ENCODE results near the gene SNTG2. TPM values are rescaled to one million over a fixed set of nuclear protein-coding genes. Genes with fewer than 3 reads are reported as not detected.

The SNTG2 gene
- total and polyA plus RNA-seq, 2 donors (not counting 3 experiments of a cell fraction or from before 2014, with no cell fraction given), result not detected

GRCh38 chr2:959457-959856, 8.8 kb downstream of the SNTG2 start:
- H3K36me3 ChIP-seq (ENCODE audit: control insufficient read depth in 2 of 2, extremely low read depth in 1 of 2, insufficient read depth in 2 of 2, low read length in 2 of 2), result no peaks in the 10 kb centered on the region
- TF ChIP-seq POLR2AphosphoS5 (IDR thresholded peaks at IDR 0.05; ENCODE audit: insufficient read depth, low read depth, low read length) (no peak), GATA2 (IDR thresholded peaks at IDR 0.05; ENCODE audit: insufficient read depth, insufficient read length, low read depth, low read length) (no peak), FOS (IDR thresholded peaks at IDR 0.05; ENCODE audit: borderline replicate concordance, insufficient read depth, low read length) (no peak), EZH2 (IDR thresholded peaks at IDR 0.05; ENCODE audit: borderline replicate concordance, low read depth, low read length, severe bottlenecking) (no peak), MYC (IDR thresholded peaks at IDR 0.05; ENCODE audit: low read depth, low read length) (no peak), MAX (IDR thresholded peaks at IDR 0.05; ENCODE audit: insufficient read depth, insufficient read length) (no peak), CTCF (IDR thresholded peaks at IDR 0.05; ENCODE audit: extremely low read depth in 1 of 2, insufficient read depth in 1 of 2, low read depth in 1 of 2, low read length in 2 of 2) (no peak), POLR2A (IDR thresholded peaks at IDR 0.05; ENCODE audit: low read depth, low read length) (no peak)
- FAIRE-seq, result no peak
- no peak overlapping the region for H3K4me2 ChIP-seq (ENCODE audit: insufficient read depth, low read length)
- H3K79me2 ChIP-seq (ENCODE audit: control insufficient read depth, insufficient read depth, low read length), result no peaks in the 10 kb centered on the region
- no peak overlapping the region for H3K4me3 ChIP-seq (replicated peaks in 1 of 3; ENCODE audit: insufficient read depth in 1 of 3, low read depth in 1 of 3, low read length in 3 of 3)
- no peak overlapping the region for H3K27ac ChIP-seq (ENCODE audit: insufficient read depth, low read depth, low read length)
- H2AFZ ChIP-seq (ENCODE audit: low read depth, low read length), result no peak overlapping the region
- BruUV-seq (replicated peaks), result no TSS peak
- intact Hi-C loops (cut with micrococcal nuclease) (loop anchor here (10.0 kb wide), 1 partner anchor 595 kb away; no protein-coding TSS in a partner anchor), dilution Hi-C loops (cut with MboI; ENCODE audit: extremely low pct_ligation_motif_present, low sequenced_read_pairs) (no loop called here)
- no peaks in the 10 kb centered on the region for H3K9me1 ChIP-seq (replicated peaks; ENCODE audit: control insufficient read depth, extremely low read depth, insufficient read depth, low read length)
- no peaks in the 10 kb centered on the region for H3K27me3 ChIP-seq (ENCODE audit: control insufficient read depth in 2 of 2, insufficient read depth in 2 of 2, low read length in 2 of 2)
- H4K20me1 ChIP-seq (replicated peaks; ENCODE audit: control insufficient read depth, extremely low read depth, insufficient read depth, low read length), result no peaks in the 10 kb centered on the region
- H3K4me1 ChIP-seq (ENCODE audit: control insufficient read depth, extremely low read depth, insufficient read depth, low read length), result no peaks in the 10 kb centered on the region
- ChIA-PET CTCF (no interaction called here), POLR2A (no interaction called here)
- no peak overlapping the region for H3K9ac ChIP-seq (replicated peaks; ENCODE audit: extremely low read depth, insufficient read depth, low read length)
- H3K9me3 ChIP-seq (replicated peaks; ENCODE audit: control insufficient read depth, insufficient read depth, low read length), result no peaks in the 10 kb centered on the region
- DNase-seq (ENCODE audit: low read depth, low spot score), result no peak
